HepG2 (cell line): ENCODE measurements around the gene PPP1R9B. TPM values are rescaled to one million over a fixed set of nuclear protein-coding genes. Genes with fewer than 3 reads are reported as not detected.

Experiments used
- ATAC-seq: fragments of 200-7000 bp; cut with Tn5 transposase; 3 replicates; pipeline ENCODE4 v1.9.1; 2020; ENCODE audit warnings: mild to moderate bottlenecking, moderate library complexity
- BruUV-seq: library from RNA; stranded (reverse); fragments of 400-500 nt; replicated peaks from 2 replicates; lab custom pipeline; 2021; lab: Mats Ljungman, UMichigan
- CTCF ChIA-PET: fragments of 300-600 bp; formaldehyde crosslinking; extraction: SDS; loops from one replicate; lab custom pipeline; 2021; ENCODE audit warnings: low total read pairs, inconsistent platforms, low intra/inter-chr PET ratio; lab: Yijun Ruan, JAX
- POLR2A ChIA-PET: fragments of 350-600 bp; sonication (Branson Sonifier 250); formaldehyde crosslinking; loops from one replicate; lab custom pipeline; 2020; ENCODE audit warnings: antibody characterized with exemption, inconsistent platforms; lab: Yijun Ruan, JAX
- DNase-seq: peaks from one replicate; pipeline ENCODE4 v3.0.0-alpha.2; 2015; ENCODE audit warnings: low spot score
- FAIRE-seq: peaks from 3 replicates; lab custom pipeline; 2011; peaks lifted over from hg19 to GRCh38; lab: Jason Lieb, UNC
- H2AFZ ChIP-seq: one replicate; pipeline ENCODE4 v1.6.1; 2011; ENCODE audit warnings: low read length, inconsistent platforms
- H3K27ac ChIP-seq: fragments of 300-600 bp; 3 replicates; pipeline ENCODE4 v1.8.0; 2011; ENCODE audit warnings: mixed run types, mild to moderate bottlenecking, mixed read lengths, low read length, inconsistent platforms; ENCODE audit not compliant: insufficient read depth; ENCODE audit errors: extremely low read length
- H3K27me3 ChIP-seq, 2 experiments: fragments of 200-600 bp in 1 of 2; 2 replicates in 1 of 2; 3 replicates in 1 of 2; pipeline versions ENCODE4 v1.6.0 to v1.8.0; 2011; ENCODE audit warnings: low read length in 2 of 2, mild to moderate bottlenecking in 2 of 2, moderate library complexity in 2 of 2, inconsistent platforms in 1 of 2; ENCODE audit not compliant: insufficient read depth in 2 of 2, control insufficient read depth in 1 of 2
- H3K36me3 ChIP-seq, 2 experiments: fragments of 200-600 bp in 1 of 2; replicated peaks in 1 of 2; 2 replicates in 1 of 2; 3 replicates in 1 of 2; pipeline versions ENCODE4 v1.5.1 to v1.8.0; 2011; ENCODE audit warnings: low read length in 2 of 2, inconsistent platforms in 1 of 2; ENCODE audit not compliant: insufficient read depth in 2 of 2, control insufficient read depth in 1 of 2
- H3K4me1 ChIP-seq: 2 replicates; pipeline ENCODE4 v1.5.1; 2012; ENCODE audit warnings: low read length, inconsistent platforms; ENCODE audit not compliant: insufficient read depth
- H3K4me2 ChIP-seq: 2 replicates; pipeline ENCODE4 v1.6.0; 2011; ENCODE audit warnings: low read depth, low read length, inconsistent platforms
- H3K4me3 ChIP-seq, 3 experiments: fragments of 200-600 bp in 1 of 3; sonication (generic), shearing (Covaris generic) in 1 of 3; replicated peaks in 1 of 3; 2 replicates each; pipeline ENCODE4 v1.5.1; 2011 to 2016; ENCODE audit warnings: low read length in 3 of 3, inconsistent platforms in 2 of 3, low read depth in 2 of 3, mild to moderate bottlenecking in 2 of 3, control low read depth in 1 of 3, mixed read lengths in 1 of 3; ENCODE audit not compliant: insufficient read depth in 1 of 3
- H3K79me2 ChIP-seq: one replicate; pipeline ENCODE4 v1.6.1; 2011; ENCODE audit warnings: low read length, inconsistent platforms; ENCODE audit not compliant: insufficient read depth
- H3K9ac ChIP-seq: 2 replicates; pipeline ENCODE4 v1.6.0; 2011; ENCODE audit warnings: mild to moderate bottlenecking, low read depth, low read length, inconsistent platforms; ENCODE audit not compliant: insufficient read depth
- H3K9me3 ChIP-seq: 2 replicates; pipeline ENCODE4 v1.5.1; 2012; ENCODE audit warnings: mild to moderate bottlenecking, low read length
- H4K20me1 ChIP-seq: 2 replicates; pipeline ENCODE4 v1.6.0; 2011; ENCODE audit warnings: inconsistent platforms, mild to moderate bottlenecking, low read length, moderate library complexity; ENCODE audit not compliant: insufficient read depth
- AHDC1 ChIP-seq: sonication (generic); formaldehyde crosslinking; IDR thresholded peaks from 2 replicates; pipeline ENCODE4 v1.5.1; 2020; ENCODE audit warnings: mild to moderate bottlenecking, missing genetic modification reagents, borderline replicate concordance
- FOSL2 ChIP-seq: sonication (generic); formaldehyde crosslinking; IDR thresholded peaks from 2 replicates; pipeline ENCODE4 v1.4.0; 2020; ENCODE audit warnings: missing genetic modification reagents
- HNRNPUL1 ChIP-seq: fragments of 200-400 bp; formaldehyde crosslinking; IDR thresholded peaks from 2 replicates; pipeline ENCODE4 v1.6.1; 2017; ENCODE audit warnings: low read depth, mild to moderate bottlenecking, low read length, moderate library complexity
- MEF2D ChIP-seq: sonication (generic); formaldehyde crosslinking; IDR thresholded peaks from 2 replicates; pipeline ENCODE4 v1.5.1; 2020; ENCODE audit warnings: mild to moderate bottlenecking, missing genetic modification reagents
- SRSF4 ChIP-seq: fragments of 200-400 bp; formaldehyde crosslinking; IDR thresholded peaks from one replicate; pipeline ENCODE4 v1.6.1; 2018; ENCODE audit warnings: mild to moderate bottlenecking, low read depth, low read length, moderate library complexity; ENCODE audit not compliant: poor library complexity, severe bottlenecking
- THYN1 ChIP-seq: sonication (generic); formaldehyde crosslinking; IDR thresholded peaks from 2 replicates; pipeline ENCODE4 v1.8.1; 2023; ENCODE audit warnings: low read depth, mild to moderate bottlenecking, moderate library complexity, missing genetic modification reagents, borderline replicate concordance
- ZFX ChIP-seq: sonication (generic); formaldehyde crosslinking; IDR thresholded peaks from 2 replicates; pipeline ENCODE4 v1.4.0; 2020; ENCODE audit warnings: mild to moderate bottlenecking, low read depth, missing genetic modification reagents, moderate library complexity
- ZNF333 ChIP-seq: sonication (generic); formaldehyde crosslinking; IDR thresholded peaks from 2 replicates; pipeline ENCODE4 v1.4.0; 2020; ENCODE audit warnings: mild to moderate bottlenecking, missing genetic modification reagents, borderline replicate concordance
- ZNF687 ChIP-seq: sonication (generic); formaldehyde crosslinking; IDR thresholded peaks from 2 replicates; pipeline ENCODE4 v1.5.1; 2020; ENCODE audit warnings: mild to moderate bottlenecking, missing genetic modification reagents, moderate library complexity
- WGBS: methylation state at CpG from one replicate; pipeline ENCODE4 v1.1.6; 2017; ENCODE audit warnings: low lambda C conversion rate; 5-methylcytosine and 5-hydroxymethylcytosine counted together
- in situ Hi-C: cut with HindIII; loops from 2 replicates; pipeline ENCODE4 v1.10.0; 2017; ENCODE audit warnings: low pct_unique_long_range_greater_than_20kb; ENCODE audit not compliant: extremely low pct_ligation_motif_present
- intact Hi-C: fragments of 100-400 bp; cut with micrococcal nuclease; formaldehyde crosslinking; loops from one replicate; pipeline ENCODE4 v1.10.0; 2022; ENCODE audit not compliant: unreplicated experiment
- polyA plus RNA-seq, 8 experiments: library from polyadenylated mRNA; depleted of rRNA in 3 of 8; stranded (reverse) in 7 of 8; unstranded in 1 of 8; fragments of >200 nt; fragmentation: Illumina TruSeq in 4 of 8; extraction: Trizol in 4 of 8; gene quantifications; 2 replicates each; pipeline versions ENCODE4 v1.2.1 to v1.2.3, GENCODE V29; 2011 to 2016; ENCODE audit warnings: low read depth in 4 of 8, missing spikeins in 1 of 8, mixed read lengths in 1 of 8; ENCODE audit not compliant: insufficient read depth in 1 of 8
- total RNA-seq, 5 experiments: library from RNA; depleted of rRNA; stranded (reverse); fragments of >200 nt; fragmentation: Illumina TruSeq; extraction: Trizol; gene quantifications; 2 replicates each; pipeline ENCODE4 v1.2.3, GENCODE V29; 2016; ENCODE audit warnings: low read depth in 1 of 5

Gene PPP1R9B
- total and polyA plus RNA-seq, 2 of the 13 experiments (the other 11 are each of a cell fraction or from before 2014, with no cell fraction given) = 9.4 to 15.8 TPM

- H3K4me1 ChIP-seq = peaks cover 47% of the 10 kb centered on the region
- in situ Hi-C loops = no loop called here
- POLR2A ChIA-PET = no interaction called here
- peak overlapping the region; percentile 11 for H3K27ac ChIP-seq
- no peak overlapping the region for H3K4me3 ChIP-seq
- FAIRE-seq (no peak), ATAC-seq (no peak), DNase-seq (no peak)
- 89% methylated on average over 15 of the region's 16 CpGs for WGBS
- peaks cover 35 to 50% of the 10 kb centered on the region in 2 experiments for H3K36me3 ChIP-seq
- no peak overlapping the region for H3K9ac ChIP-seq
- CTCF ChIA-PET = no interaction called here
- no peaks in the 10 kb centered on the region for H3K9me3 ChIP-seq
- no peaks in the 10 kb centered on the region for H3K27me3 ChIP-seq
- H3K79me2 ChIP-seq = peaks cover 25% of the 10 kb centered on the region
- no peak overlapping the region for H2AFZ ChIP-seq
- intact Hi-C loops = no loop called here
- peaks cover 17% of the 10 kb centered on the region; the same call in 1 of the 2 replicates for H4K20me1 ChIP-seq
- BruUV-seq = no TSS peak
- no peak overlapping the region; the same call in 1 of the 2 replicates for H3K4me2 ChIP-seq
- TF ChIP-seq THYN1 = no peak
- no peak for TF ChIP-seq HNRNPUL1
- TF ChIP-seq ZFX (CRISPR knock-in tag) = 0 out of 2 replicates have a peak, but pooled peaks have one; percentile 20
- TF ChIP-seq FOSL2 (CRISPR knock-in tag) = 0 out of 2 replicates have a peak, but pooled peaks have one; percentile 16
- TF ChIP-seq ZNF687 (CRISPR knock-in tag) = peak; percentile 50; the same call in 1 of the 2 replicates
- TF ChIP-seq ZNF333 (CRISPR knock-in tag) = no peak
- no peak for TF ChIP-seq SRSF4
- TF ChIP-seq AHDC1 (CRISPR knock-in tag) = no peak
- TF ChIP-seq MEF2D (CRISPR knock-in tag) = no peak
These were observed 5.5 kb downstream of the PPP1R9B start for GRCh38 chr17:50144845-50145531.
